ENCODE measurements around the gene GRK5.

GRK5 gene

DNA sequence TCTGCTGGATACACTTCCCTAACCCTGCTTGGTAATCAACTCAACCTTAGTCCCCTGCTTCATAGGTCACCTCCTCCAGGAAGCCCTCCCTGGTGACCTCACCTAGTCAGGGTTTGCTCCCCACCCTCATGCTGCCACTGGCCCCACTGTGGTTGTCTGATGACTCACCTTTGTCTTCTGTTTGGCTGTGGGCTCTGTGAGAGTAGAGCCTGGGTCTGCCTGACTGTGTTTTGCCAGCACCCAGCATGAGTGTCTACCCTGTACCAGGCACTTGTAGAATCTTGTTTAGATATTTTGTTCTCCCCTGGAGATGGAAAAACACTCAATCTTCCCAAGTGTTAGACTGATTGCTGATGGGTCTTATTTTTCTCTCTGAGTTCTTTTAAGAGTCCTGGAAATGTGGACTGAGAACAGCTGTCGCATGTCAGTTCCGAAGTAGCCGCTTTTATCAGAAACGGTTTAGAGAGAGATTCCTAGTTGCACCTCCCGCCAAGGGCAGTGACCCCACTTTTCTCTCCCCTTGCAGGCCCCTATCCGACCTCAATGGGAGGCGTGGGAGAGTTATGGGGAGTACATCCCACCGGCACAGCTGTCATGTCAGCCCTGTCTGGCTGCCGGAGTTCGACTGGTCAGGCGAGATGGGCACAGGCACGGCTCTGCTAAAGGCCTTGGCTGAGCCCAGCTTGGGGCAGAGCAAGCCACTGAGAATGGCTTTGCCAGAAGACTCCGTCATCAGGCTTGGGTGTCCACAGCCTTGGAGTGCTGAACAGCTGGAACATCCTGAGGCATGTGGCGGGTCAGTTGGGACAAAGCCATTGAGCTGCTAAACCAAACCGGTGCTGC is 134.3 kb downstream of the GRK5 start:
- H3K27me3 ChIP-seq (ENCODE audit: control insufficient read depth in 1 of 2, insufficient read depth in 1 of 2, low read length in 2 of 2), result no peaks in the 10 kb centered on the region
- no peak overlapping the region for H3K9ac ChIP-seq (ENCODE audit: low read length)
- 40% methylated on average over 12 of the region's 15 CpGs for WGBS
- no peak overlapping the region for H2AK5ac ChIP-seq (ENCODE audit: low read length, severe bottlenecking)
- no peak overlapping the region for H4K91ac ChIP-seq (ENCODE audit: low read length)
- peaks cover 14% of the 10 kb centered on the region for H3K79me1 ChIP-seq (replicated peaks; ENCODE audit: low read length, poor library complexity, severe bottlenecking)
- no peak overlapping the region for H4K8ac ChIP-seq (ENCODE audit: low read length)
- DNase-seq, result peak; percentile 92
- no peak overlapping the region for H2BK15ac ChIP-seq (ENCODE audit: low read depth, poor library complexity, severe bottlenecking)
- H3K4ac ChIP-seq (ENCODE audit: low read depth in 1 of 2, low read length in 2 of 2), result no peak overlapping the region
- no peak overlapping the region for H2AFZ ChIP-seq (ENCODE audit: low read depth, low read length)
- H3K36me3 ChIP-seq (ENCODE audit: control insufficient read depth in 1 of 2, insufficient read depth in 2 of 2, low read depth in 1 of 2, low read length in 2 of 2), result peaks cover under 1 to 3% of the 10 kb centered on the region in 2 experiments
- no peak overlapping the region for H2BK5ac ChIP-seq (ENCODE audit: low read depth, low read length, poor library complexity, severe bottlenecking)
- no peak overlapping the region for H3K14ac ChIP-seq (ENCODE audit: low read length in 2 of 2)
- peak overlapping the region in 1 of 2 experiments; percentile 59 for H2BK12ac ChIP-seq (ENCODE audit: low read length in 2 of 2)
- no peak overlapping the region for H3K4me3 ChIP-seq (ENCODE audit: insufficient read depth in 1 of 2, low read depth in 1 of 2, low read length in 2 of 2)
- no peaks in the 10 kb centered on the region for H3K9me3 ChIP-seq (ENCODE audit: control insufficient read depth, low read length)
- H2BK120ac ChIP-seq (ENCODE audit: low read depth, low read length), result no peak overlapping the region
- H3K18ac ChIP-seq (ENCODE audit: low read depth in 1 of 2, low read length in 2 of 2), result peak overlapping the region in 1 of 2 experiments; percentile 69
- no peak overlapping the region for H3K4me2 ChIP-seq (ENCODE audit: low read length, poor library complexity, severe bottlenecking)
- peak overlapping the region; percentile 13 for H3K27ac ChIP-seq (ENCODE audit: low read length, poor library complexity, severe bottlenecking)
- H3K4me1 ChIP-seq (ENCODE audit: control insufficient read depth, insufficient read depth, low read depth, low read length), result peaks cover 33% of the 10 kb centered on the region
- H3K23ac ChIP-seq (ENCODE audit: low read length in 2 of 2), result no peak overlapping the region

GRCh38 chr10:119342335-119342734 is 135.0 kb downstream of the GRK5 start:
- H3K18ac ChIP-seq (ENCODE audit: low read depth in 1 of 2, low read length in 2 of 2), result no peak overlapping the region
- 87% methylated on average over 9 of the region's 9 CpGs for WGBS

GRCh38 chr10:119343011-119343601 is 135.7 kb downstream of the GRK5 start:
- Histone ChIP-seq H4K91ac (ENCODE audit: low read length) (no peak overlapping the region), H3K79me1 (replicated peaks; ENCODE audit: low read length, poor library complexity, severe bottlenecking) (peaks cover 11% of the 10 kb centered on the region), H4K8ac (ENCODE audit: low read length) (no peak overlapping the region), H3K18ac (ENCODE audit: low read depth in 1 of 2, low read length in 2 of 2) (peak overlapping the region in 1 of 2 experiments; percentile 21), H3K4me3 (ENCODE audit: insufficient read depth in 1 of 2, low read depth in 1 of 2, low read length in 2 of 2) (no peak overlapping the region), H3K9ac (ENCODE audit: low read length) (no peak overlapping the region), H2BK5ac (ENCODE audit: low read depth, low read length, poor library complexity, severe bottlenecking) (no peak overlapping the region), H3K4me2 (ENCODE audit: low read length, poor library complexity, severe bottlenecking) (no peak overlapping the region), H3K4ac (ENCODE audit: low read depth in 1 of 2, low read length in 2 of 2) (peak overlapping the region in 1 of 2 experiments; percentile 20), H2BK12ac (ENCODE audit: low read length in 2 of 2) (peak overlapping the region in 1 of 2 experiments; percentile 23), H3K27me3 (ENCODE audit: control insufficient read depth in 1 of 2, insufficient read depth in 1 of 2, low read length in 2 of 2) (no peaks in the 10 kb centered on the region), H3K36me3 (ENCODE audit: control insufficient read depth in 1 of 2, insufficient read depth in 2 of 2, low read depth in 1 of 2, low read length in 2 of 2) (peaks cover 0 to 3% of the 10 kb centered on the region in 2 experiments), H2AK5ac (ENCODE audit: low read length, severe bottlenecking) (peak overlapping the region; percentile 62), H3K14ac (ENCODE audit: low read length in 2 of 2) (no peak overlapping the region), H2AFZ (ENCODE audit: low read depth, low read length) (no peak overlapping the region), H3K4me1 (ENCODE audit: control insufficient read depth, insufficient read depth, low read depth, low read length) (peaks cover 40% of the 10 kb centered on the region), H3K23ac (ENCODE audit: low read length in 2 of 2) (no peak overlapping the region), H2BK120ac (ENCODE audit: low read depth, low read length) (no peak overlapping the region), H3K9me3 (ENCODE audit: control insufficient read depth, low read length) (no peaks in the 10 kb centered on the region), H3K27ac (ENCODE audit: low read length, poor library complexity, severe bottlenecking) (no peak overlapping the region), H2BK15ac (ENCODE audit: low read depth, poor library complexity, severe bottlenecking) (no peak overlapping the region)
- 97% methylated on average over 9 of the region's 9 CpGs for WGBS
- DNase-seq, result no peak

More at GRCh38 chr10:119342335-119342734, 135.0 kb downstream of the GRK5 start:
- Histone ChIP-seq H2BK5ac (ENCODE audit: low read depth, low read length, poor library complexity, severe bottlenecking) (no peak overlapping the region), H3K27ac (ENCODE audit: low read length, poor library complexity, severe bottlenecking) (no peak overlapping the region), H3K4me1 (ENCODE audit: control insufficient read depth, insufficient read depth, low read depth, low read length) (peaks cover 35% of the 10 kb centered on the region), H3K4me3 (ENCODE audit: insufficient read depth in 1 of 2, low read depth in 1 of 2, low read length in 2 of 2) (no peak overlapping the region), H2BK12ac (ENCODE audit: low read length in 2 of 2) (peak overlapping the region in 1 of 2 experiments; percentile 59), H3K23ac (ENCODE audit: low read length in 2 of 2) (no peak overlapping the region), H4K8ac (ENCODE audit: low read length) (no peak overlapping the region), H3K9ac (ENCODE audit: low read length) (no peak overlapping the region), H4K91ac (ENCODE audit: low read length) (no peak overlapping the region), H3K27me3 (ENCODE audit: control insufficient read depth in 1 of 2, insufficient read depth in 1 of 2, low read length in 2 of 2) (no peaks in the 10 kb centered on the region), H2AFZ (ENCODE audit: low read depth, low read length) (no peak overlapping the region), H3K14ac (ENCODE audit: low read length in 2 of 2) (no peak overlapping the region), H3K9me3 (ENCODE audit: control insufficient read depth, low read length) (no peaks in the 10 kb centered on the region), H3K36me3 (ENCODE audit: control insufficient read depth in 1 of 2, insufficient read depth in 2 of 2, low read depth in 1 of 2, low read length in 2 of 2) (peaks cover 0 to 1% of the 10 kb centered on the region in 2 experiments), H3K4me2 (ENCODE audit: low read length, poor library complexity, severe bottlenecking) (no peak overlapping the region), H2AK5ac (ENCODE audit: low read length, severe bottlenecking) (no peak overlapping the region), H2BK15ac (ENCODE audit: low read depth, poor library complexity, severe bottlenecking) (no peak overlapping the region), H2BK120ac (ENCODE audit: low read depth, low read length) (no peak overlapping the region), H3K4ac (ENCODE audit: low read depth in 1 of 2, low read length in 2 of 2) (no peak overlapping the region), H3K79me1 (replicated peaks; ENCODE audit: low read length, poor library complexity, severe bottlenecking) (peaks cover 11% of the 10 kb centered on the region)
- no peak for DNase-seq

DNA sequence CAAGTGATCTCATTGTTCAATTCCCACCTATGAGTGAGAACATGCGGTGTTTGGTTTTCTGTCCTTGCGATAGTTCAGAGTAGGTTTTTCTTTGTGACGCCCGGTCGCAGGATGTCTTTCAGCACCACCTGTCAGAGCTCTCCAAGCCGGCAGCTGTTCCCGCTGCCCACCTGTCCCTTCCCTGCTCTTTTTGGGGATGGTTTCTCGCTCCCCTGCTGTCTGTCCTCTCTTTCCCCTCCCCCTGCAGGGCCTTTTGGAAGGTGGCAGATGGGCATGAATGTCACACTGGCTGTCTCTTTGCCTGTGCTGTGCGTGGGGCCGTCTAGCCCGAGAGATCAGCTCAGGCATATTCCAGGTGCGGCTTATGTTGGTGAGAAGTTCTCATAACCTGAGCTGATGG is 137.0 kb downstream of the GRK5 start:
- H3K27me3 ChIP-seq (ENCODE audit: control insufficient read depth in 1 of 2, insufficient read depth in 1 of 2, low read length in 2 of 2), result no peaks in the 10 kb centered on the region
- H3K79me1 ChIP-seq (replicated peaks; ENCODE audit: low read length, poor library complexity, severe bottlenecking), result peaks cover 9% of the 10 kb centered on the region
- no peak overlapping the region for H3K9ac ChIP-seq (ENCODE audit: low read length)
- no peak overlapping the region for H4K8ac ChIP-seq (ENCODE audit: low read length)
- H3K4me1 ChIP-seq (ENCODE audit: control insufficient read depth, insufficient read depth, low read depth, low read length), result peaks cover 40% of the 10 kb centered on the region
- H4K91ac ChIP-seq (ENCODE audit: low read length), result no peak overlapping the region
- no peak for DNase-seq
- H3K36me3 ChIP-seq (ENCODE audit: control insufficient read depth in 1 of 2, insufficient read depth in 2 of 2, low read depth in 1 of 2, low read length in 2 of 2), result peaks cover 0 to 3% of the 10 kb centered on the region in 2 experiments
- H3K4me2 ChIP-seq (ENCODE audit: low read length, poor library complexity, severe bottlenecking), result no peak overlapping the region
- no peak overlapping the region for H3K18ac ChIP-seq (ENCODE audit: low read depth in 1 of 2, low read length in 2 of 2)
- no peaks in the 10 kb centered on the region for H3K9me3 ChIP-seq (ENCODE audit: control insufficient read depth, low read length)
- no peak overlapping the region for H3K4me3 ChIP-seq (ENCODE audit: insufficient read depth in 1 of 2, low read depth in 1 of 2, low read length in 2 of 2)
- H2AK5ac ChIP-seq (ENCODE audit: low read length, severe bottlenecking), result no peak overlapping the region
- no peak overlapping the region for H2BK120ac ChIP-seq (ENCODE audit: low read depth, low read length)
- no peak overlapping the region for H3K4ac ChIP-seq (ENCODE audit: low read depth in 1 of 2, low read length in 2 of 2)
- H2BK15ac ChIP-seq (ENCODE audit: low read depth, poor library complexity, severe bottlenecking), result no peak overlapping the region
- no peak overlapping the region for H3K14ac ChIP-seq (ENCODE audit: low read length in 2 of 2)
- 99% methylated on average over 8 of the region's 12 CpGs for WGBS
- no peak overlapping the region for H2BK12ac ChIP-seq (ENCODE audit: low read length in 2 of 2)
- no peak overlapping the region for H3K23ac ChIP-seq (ENCODE audit: low read length in 2 of 2)
- H2BK5ac ChIP-seq (ENCODE audit: low read depth, low read length, poor library complexity, severe bottlenecking), result no peak overlapping the region
- H3K27ac ChIP-seq (ENCODE audit: low read length, poor library complexity, severe bottlenecking), result no peak overlapping the region
- H2AFZ ChIP-seq (ENCODE audit: low read depth, low read length), result no peak overlapping the region

Measured in mesenchymal stem cell (in vitro differentiated cells and primary cell).